SHP77 treated with DMSO at 0.1 percent for 48 hours (cell line): ENCODE data around the gene VSTM5.
"Not testable (repeated sequence)": the region's sequence is repeated elsewhere in the genome, so short reads cannot be mapped to it uniquely, and the experiment has no call there.

ENCODE experiments used
- DNase-seq: peaks from one replicate; lab custom pipeline; 2025; lab: John Stamatoyannopoulos, UW

VSTM5 gene

GRCh38 chr11:93850594-93851018, at the start of gene VSTM5:
VSTM5 (minus strand) TSS chr11:93850618; CDS start chr11:93850502, 116 bp downstream.
- DNase-seq: no peak

DNA sequence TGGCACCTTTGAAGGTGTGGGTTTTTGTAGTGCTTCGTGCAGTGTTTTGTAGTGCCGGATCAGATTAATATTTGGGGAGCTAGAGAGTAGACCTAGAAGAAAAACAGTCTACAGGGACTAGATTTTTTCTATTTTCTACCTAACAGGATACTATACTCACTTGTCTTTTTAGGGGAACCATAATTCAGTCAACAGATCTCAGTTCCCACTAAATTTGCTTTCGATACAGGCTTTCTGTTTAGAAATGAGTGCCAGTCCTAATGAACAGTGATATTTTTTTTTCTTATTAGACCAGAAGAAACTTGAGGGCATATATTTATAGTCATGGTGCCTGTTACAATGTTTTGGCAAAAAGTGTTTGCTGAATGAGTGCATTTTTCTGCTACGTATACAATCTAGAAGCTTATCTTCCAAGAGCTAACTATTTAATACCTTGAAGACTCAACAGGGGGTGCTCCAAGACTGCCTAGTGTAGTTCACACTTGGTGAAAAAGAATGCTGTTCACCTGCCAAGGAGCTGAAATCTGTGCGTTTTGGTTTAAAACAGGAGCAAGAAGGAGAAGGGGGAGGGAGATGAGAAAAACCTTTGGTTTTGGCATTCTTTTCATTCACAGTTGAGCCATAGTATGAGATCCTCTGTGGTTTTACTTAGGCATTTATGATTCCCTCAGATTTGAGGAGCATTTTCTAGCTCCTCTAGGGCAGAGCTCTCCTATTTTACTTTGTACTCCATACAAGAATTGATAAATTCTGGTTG, 44.9 kb upstream of the VSTM5 start:
- peak; percentile 24 for DNase-seq

DNA sequence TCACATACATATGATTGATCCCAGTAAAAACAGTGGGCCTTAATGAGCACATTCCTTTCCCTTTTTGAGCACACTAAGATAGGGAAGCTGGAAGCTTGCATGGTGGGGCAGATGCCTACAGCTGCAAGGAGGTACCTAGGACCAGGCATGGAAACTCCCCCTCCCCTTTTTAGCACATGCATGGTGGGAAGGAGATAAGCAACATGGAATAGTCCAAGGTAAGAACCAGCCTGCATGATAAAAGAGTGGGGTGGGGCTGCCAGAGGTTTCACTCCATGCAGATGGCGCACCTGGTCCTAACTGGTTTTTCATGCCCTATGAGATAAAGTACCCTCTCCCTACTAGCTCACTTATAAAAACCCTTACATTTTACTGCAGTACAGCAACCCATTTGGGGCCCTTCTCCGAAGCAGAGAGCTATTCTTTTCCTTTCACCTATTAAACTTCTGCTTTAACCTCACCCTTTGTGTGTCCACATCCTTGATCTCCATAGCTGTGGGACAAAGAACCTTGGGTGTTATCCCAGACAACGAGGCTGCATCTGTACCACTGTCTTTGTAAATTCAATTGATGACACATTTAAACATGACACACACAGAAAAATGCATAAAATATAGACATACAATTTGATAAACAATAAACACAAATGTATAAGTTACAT, 40.1 kb upstream of the VSTM5 start:
- DNase-seq: no peak

DNA sequence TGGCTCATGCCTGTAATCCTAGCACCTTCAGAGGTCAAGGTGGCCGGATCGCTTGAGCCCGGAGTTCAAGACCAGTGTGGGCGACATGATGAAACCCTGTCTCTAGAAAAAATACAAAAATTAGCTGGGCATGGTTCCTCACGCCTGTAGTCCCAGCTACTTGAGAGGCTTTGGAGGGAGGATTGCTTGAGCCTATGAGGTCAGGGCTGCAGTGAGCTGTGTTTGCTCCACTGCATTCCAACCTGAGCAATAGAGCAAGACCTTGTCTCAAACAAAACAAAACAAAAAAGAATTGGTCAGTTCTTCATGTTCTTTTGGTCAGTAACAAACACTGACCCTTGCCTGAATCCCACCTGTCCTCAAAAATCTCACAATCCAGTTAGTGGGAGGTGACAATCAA, 36.7 kb upstream of the VSTM5 start:
- no peak for DNase-seq

DNA sequence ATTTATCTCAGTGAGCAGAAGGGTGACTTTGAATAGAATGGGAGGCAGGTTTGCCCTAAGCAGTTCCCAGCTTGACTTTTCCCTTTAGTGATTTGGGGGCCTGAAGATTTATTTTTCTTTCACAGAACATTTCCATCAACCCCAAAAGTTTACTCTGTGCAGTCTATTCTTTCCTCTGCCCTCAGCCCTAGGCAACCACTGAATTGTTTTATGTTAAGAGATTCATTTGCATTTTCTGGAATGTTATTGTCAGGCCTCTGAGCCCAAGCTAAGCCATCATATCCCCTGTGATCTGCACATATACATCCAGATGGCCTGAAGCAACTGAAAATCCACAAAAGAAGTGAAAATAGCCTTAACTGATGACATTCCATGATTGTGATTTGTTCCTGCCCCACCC, 28.7 kb upstream of the VSTM5 start:
- not testable (repeated sequence) for DNase-seq

GRCh38 chr11:93875637-93876036, 25.2 kb upstream of the VSTM5 start:
- no peak for DNase-seq

- DNase-seq: no peak
Observed at GRCh38 chr11:93871526-93871925, 21.1 kb upstream of the VSTM5 start.

DNA sequence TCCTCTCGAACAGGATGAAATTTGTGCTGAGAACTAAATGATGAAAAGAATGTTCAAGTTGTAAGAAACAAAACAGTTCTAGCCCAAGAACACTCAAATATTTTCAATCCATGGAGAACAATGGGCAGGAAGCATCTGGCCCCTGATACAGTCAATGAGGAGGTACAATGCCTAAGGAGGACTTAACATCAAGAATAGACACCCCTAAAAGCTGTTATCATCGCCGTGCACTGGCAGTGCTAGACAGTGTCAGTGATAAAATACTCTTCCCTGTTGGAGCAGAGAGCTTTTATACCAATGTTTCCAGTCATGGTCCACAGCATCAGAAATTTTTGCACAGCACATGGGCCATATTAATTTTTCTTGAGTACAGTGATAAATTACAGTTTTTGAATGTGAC, 20.2 kb upstream of the VSTM5 start:
- DNase-seq: no peak

DNA sequence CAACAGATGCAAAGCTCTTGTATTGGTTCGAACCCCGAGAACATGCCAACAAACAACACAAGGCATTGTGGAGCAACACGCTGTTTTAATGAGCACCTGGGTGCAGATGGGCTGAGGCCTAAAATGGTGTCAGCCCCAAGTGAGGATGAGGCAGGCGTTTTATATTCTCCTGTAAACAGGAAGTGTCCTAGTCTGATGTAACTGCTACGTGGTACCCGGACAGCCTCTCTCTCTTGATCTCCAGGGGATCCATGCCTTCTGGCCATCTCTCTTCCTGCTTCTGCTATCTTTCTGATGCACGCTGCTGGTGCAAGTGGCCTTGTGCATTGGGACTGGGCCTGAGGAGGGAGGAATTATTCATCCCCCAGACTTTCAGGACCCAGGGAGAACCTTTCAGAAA, 19.4 kb upstream of the VSTM5 start:
- no peak for DNase-seq

- DNase-seq: not testable (repeated sequence)
Observed at GRCh38 chr11:93868404-93868803, 18.0 kb upstream of the VSTM5 start.

- no peak for DNase-seq
Observed at GRCh38 chr11:93861808-93862207, 11.4 kb upstream of the VSTM5 start.

GRCh38 chr11:93858121-93858775, 7.8 kb upstream of the VSTM5 start:
- DNase-seq: no peak

DNA sequence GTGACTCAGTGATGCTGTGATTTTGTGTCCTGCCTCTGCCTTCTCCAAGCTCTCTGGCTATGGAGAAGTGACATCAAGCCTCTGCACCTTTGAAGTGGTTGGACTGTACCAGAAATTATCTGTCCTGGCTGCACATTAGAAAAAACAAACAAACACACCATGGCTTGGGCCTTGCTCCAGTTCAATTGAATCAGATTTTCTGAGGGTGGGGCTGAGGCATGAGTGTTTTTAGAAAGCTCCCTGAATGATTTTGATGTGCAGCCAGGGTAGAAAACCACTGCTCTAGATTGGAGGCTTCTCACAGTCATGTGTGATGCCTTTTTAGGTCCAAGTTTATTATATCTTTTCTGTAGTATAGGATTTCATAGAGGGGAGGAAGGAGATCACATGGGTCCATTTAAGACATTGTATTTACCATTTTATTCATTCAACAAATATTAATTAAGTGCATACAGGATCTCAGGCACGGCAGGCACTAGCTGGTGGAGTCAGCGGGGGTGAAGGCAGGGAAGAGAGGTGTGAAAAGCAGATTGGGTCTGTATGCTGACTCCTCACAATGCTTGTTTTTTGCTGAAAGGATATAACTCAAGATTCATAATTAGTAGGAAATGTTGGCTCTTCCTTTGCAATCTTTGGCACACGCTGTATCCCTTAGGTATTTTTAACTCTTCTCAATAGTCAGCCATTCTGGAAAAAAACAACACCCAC, 7.1 kb upstream of the VSTM5 start:
- DNase-seq: no peak

DNA sequence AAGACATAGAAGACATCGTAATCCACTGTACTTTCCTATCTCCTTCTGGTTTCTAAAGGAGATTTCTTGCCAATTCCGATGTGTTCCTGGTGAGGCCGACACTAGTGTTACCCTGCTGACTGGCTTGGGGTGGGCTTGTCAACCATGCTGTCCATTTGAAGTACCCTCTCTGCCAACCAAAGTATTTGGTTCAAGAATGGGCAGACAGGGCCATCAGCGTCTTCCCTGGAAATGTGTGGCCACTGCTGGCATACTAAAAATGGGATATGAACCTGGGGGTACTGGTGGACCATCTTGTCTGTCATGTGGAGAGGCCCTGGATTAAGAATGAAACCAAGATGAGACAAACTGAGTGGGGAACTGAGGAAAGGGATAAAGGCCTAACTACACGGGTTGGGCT, 1.8 kb upstream of the VSTM5 start:
- no peak for DNase-seq

DNA sequence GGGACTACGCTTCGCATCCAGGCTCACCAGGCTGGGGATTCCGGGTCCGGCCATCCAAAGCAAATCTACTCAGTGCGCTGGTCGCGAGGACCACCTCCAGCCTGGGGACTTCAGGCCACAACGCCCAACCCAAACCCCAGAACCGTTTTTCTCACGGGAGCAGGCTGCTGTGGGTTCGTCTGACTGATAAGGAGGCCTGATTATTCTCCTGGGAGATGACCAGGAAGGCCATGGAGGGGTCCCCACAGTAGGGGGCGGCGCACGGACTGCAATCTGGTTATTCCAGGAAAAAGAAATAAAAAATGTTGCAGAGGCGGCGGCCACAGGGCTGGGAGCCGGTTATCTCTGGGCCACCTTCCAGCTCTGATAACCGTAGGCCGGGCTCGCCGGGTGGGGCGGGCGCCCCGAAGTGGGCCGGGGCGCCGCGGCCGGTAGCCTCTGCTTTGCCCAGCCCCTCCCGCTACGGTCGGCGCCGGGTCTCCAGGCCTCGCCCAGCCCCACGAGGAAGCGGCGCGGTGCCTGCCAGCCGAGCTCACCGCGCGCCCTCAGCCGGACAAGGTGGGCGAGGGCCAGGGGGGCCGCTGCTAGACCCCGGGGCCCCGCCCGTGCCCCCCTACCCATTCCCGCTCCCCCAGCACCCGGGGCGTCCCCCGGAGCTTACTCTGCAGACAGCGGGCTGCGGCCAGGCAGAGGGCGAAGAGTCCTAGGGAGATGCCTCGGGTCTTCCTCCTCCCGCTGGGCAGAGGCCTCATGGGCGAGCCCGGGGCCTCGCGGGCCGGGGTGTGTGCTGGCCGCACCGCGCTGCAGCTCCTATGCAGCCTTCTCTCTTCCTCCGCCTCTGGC, 446 bp downstream of the VSTM5 start:
- no peak for DNase-seq

DNA sequence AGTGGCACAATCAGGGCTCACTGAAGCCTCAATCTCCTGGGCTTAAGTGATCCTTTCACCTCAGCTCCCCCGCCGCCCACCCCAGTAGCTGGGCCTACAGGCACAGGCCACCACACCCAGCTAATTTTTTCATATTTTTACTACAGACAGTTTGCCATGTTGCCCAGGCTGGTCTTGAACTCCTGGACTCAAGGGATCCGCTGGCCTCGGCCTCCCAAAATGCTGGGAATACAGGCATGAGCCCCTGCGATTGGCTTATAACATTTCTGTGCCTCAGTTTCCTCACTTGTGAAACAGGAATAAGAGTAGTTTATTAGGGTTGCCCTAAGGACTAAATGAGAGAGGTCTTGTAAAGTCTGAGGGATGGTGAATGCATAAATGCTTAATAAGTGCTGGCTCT, 1.2 kb downstream of the VSTM5 start:
- no peak for DNase-seq

- DNase-seq: no peak
Observed at GRCh38 chr11:93846411-93846810, 4.0 kb downstream of the VSTM5 start.

GRCh38 chr11:93845181-93846092, 5.0 kb downstream of the VSTM5 start:
- DNase-seq: no peak

GRCh38 chr11:93844568-93844967, 5.8 kb downstream of the VSTM5 start:
- DNase-seq: no peak

GRCh38 chr11:93843906-93844305, 6.5 kb downstream of the VSTM5 start:
- no peak for DNase-seq

DNA sequence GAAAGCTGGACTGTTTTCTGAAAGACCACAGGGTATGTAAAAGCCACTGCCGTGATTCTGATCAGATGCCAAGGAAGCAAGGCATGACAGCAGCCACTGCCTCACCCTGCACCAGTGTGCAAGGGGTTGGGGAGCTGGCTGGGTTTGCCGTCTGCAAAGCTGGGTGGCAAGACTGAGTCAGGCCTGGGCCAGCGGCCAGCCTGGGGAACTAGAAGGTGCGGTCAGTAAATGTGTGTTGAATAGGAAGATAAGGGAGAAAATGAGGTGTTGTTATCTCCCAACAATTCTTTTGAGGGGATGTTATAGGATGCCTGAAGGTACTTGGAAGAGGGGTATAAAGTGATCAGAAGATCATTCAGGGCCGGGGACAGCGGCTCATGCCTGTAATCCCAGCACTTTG, 8.0 kb downstream of the VSTM5 start:
- DNase-seq: no peak
